ENCODE results near the gene ARMC7. TPM values are rescaled to one million over a fixed set of nuclear protein-coding genes. Genes with fewer than 3 reads are reported as not detected.

The ARMC7 gene
- total and polyA plus RNA-seq, 2 donors (not counting 1 experiment from before 2014, with no cell fraction given): 10.4 to 15.9 TPM

DNA sequence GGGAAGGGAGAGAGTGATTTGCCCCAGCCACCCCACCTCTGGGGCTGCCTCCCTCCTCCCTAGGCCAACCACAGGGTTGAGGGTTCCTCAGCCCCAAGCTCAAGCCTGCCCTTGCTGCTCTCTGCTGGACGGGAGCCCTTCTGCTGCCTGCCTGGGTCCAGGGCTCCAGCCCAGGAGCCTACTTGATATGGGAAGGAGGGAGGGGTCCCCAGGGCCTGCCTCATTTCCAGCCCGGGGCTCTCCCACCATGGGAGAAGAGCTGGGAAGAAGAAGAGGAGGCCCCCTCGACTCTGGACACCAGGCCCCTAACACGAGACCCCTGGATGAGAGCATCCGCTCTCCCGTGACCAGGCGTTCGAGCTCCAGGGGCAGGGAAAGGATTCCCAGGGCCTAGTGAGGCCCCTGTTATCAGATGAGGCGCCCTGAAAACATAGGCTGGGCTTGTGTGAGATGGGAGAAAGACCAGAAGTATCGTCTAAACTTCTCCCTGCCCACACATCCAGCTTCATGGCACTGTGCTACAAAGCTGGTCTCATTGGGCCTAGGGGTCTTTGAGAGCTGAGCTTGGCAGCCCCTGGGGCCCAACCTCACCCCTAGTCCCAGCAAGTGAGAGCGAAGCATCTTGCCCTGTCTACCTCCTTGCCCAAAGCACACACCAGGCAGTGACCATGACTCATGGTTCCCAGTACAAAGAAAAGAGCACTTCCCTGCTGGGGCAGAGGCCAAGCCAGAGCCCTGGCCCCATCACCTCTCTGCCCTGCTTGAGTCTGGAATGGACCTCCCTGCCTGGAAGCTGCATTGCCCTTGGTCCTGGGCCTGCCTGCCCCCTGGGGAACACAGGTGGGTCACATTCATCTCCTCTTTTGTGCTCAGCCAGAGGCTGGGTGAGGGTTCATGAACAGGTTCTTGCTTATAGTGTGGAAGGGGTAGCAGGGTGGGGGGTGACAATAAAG, 21.0 kb upstream of the ARMC7 start:
- peaks cover 3% of the 10 kb centered on the region for H3K27me3 Mint-ChIP-seq
- peak overlapping the region; percentile 83 for H3K4me3 Mint-ChIP-seq
- Histone ChIP-seq H3K4me1 (ENCODE audit: control insufficient read depth in 2 of 2, insufficient read depth in 2 of 2, low read length in 2 of 2) (peaks cover 11 to 19% of the 10 kb centered on the region in 2 donors), H3K79me2 (ENCODE audit: control insufficient read depth, insufficient read depth, low read length) (no peaks in the 10 kb centered on the region), H4K20me1 (ENCODE audit: control insufficient read depth, insufficient read depth, low read length, poor library complexity, severe bottlenecking) (no peaks in the 10 kb centered on the region), H3K9me3 (ENCODE audit: control extremely low read depth in 1 of 3, control insufficient read depth in 2 of 3, insufficient read depth in 1 of 3, low read length in 2 of 3) (no peaks in the 10 kb centered on the region), H3K36me3 (replicated peaks in 1 of 2; ENCODE audit: control extremely low read depth in 1 of 2, control insufficient read depth in 1 of 2, extremely low read depth in 1 of 2, insufficient read depth in 2 of 2, low read length in 1 of 2) (no peaks in the 10 kb centered on the region), H3K27ac (ENCODE audit: low read length in 2 of 2) (peak overlapping the region in 1 of 2 donors; percentile 70), H2AFZ (ENCODE audit: insufficient read depth, low read depth, low read length, poor library complexity, severe bottlenecking) (peak overlapping the region; percentile 85), H3K9ac (ENCODE audit: low read length) (peak overlapping the region; percentile 80), H3K27me3 (replicated peaks in 1 of 4; ENCODE audit: control extremely low read depth in 1 of 4, control insufficient read depth in 3 of 4, insufficient read depth in 4 of 4, low read length in 3 of 4) (peaks cover 0 to 7% (median 0%) of the 10 kb centered on the region in 4 experiments), H3K4me2 (replicated peaks; ENCODE audit: low read depth, low read length, poor library complexity, severe bottlenecking) (peak overlapping the region; percentile 98), H3K4me3 (ENCODE audit: control extremely low read depth in 1 of 5, extremely low read depth in 1 of 5, insufficient read depth in 1 of 5, low read depth in 2 of 5, low read length in 4 of 5) (peak overlapping the region in 4 of 5 experiments; percentile 53 to 76 (median 60))
- intact Hi-C loops (cut with micrococcal nuclease): no loop called here
- POLR2A ChIA-PET: interaction anchor here (0.5 to 0.6 kb wide), 3 partner anchors 265 to 768 kb away, joined by 3 to 5 read pairs (median 4); no protein-coding TSS in a partner anchor
- peaks cover 16% of the 10 kb centered on the region for H3K4me1 Mint-ChIP-seq
- H3K27ac Mint-ChIP-seq: peak overlapping the region; percentile 56
- DNase-seq: no peak
- ATAC-seq (ENCODE audit: low read depth): no peak
- CTCF ChIA-PET: interaction anchor here (0.7 to 2.0 kb wide), 5 partner anchors 16 to 128 kb away, joined by 3 to 6 read pairs (median 4); partner anchors contain the start of gene MRPL58
- no peaks in the 10 kb centered on the region for H3K9me3 Mint-ChIP-seq (ENCODE audit: insufficient read depth)
- TF ChIP-seq CTCF (IDR thresholded peaks at IDR 0.05) (no peak), EZH2 (IDR thresholded peaks at IDR 0.05; ENCODE audit: borderline replicate concordance, insufficient read depth, low read depth, low read length, poor library complexity, severe bottlenecking) (no peak)
- WGBS (ENCODE audit: insufficient coverage): 91% methylated on average over 10 of the region's 11 CpGs

All from B cell (primary cell).